Measurements from ENCODE around the gene RNF114.

The RNF114 gene

GRCh38 chr20:49889001-49889934 is 46.9 kb upstream of the RNF114 start:
- Histone ChIP-seq H2BK15ac (replicated peaks; ENCODE audit: low read depth) (no peak overlapping the region), H3K27ac (ENCODE audit: low read depth, low read length) (no peak overlapping the region), H4K8ac (ENCODE audit: low read depth, low read length) (no peak overlapping the region), H2BK5ac (ENCODE audit: low read length) (no peak overlapping the region), H3K56ac (ENCODE audit: low read length) (peak overlapping the region; percentile 73), H3K4me1 (ENCODE audit: control insufficient read depth, low read depth, low read length) (peaks cover 10% of the 10 kb centered on the region), H3K4me2 (ENCODE audit: low read length) (no peak overlapping the region), H3K79me1 (ENCODE audit: low read length) (no peaks in the 10 kb centered on the region), H3K27me3 (ENCODE audit: insufficient read depth, low read length, poor library complexity) (no peaks in the 10 kb centered on the region), H3K4me3 (ENCODE audit: low read length) (no peak overlapping the region), H3K79me2 (ENCODE audit: control insufficient read depth, insufficient read depth, low read length) (no peaks in the 10 kb centered on the region), H3K23ac (ENCODE audit: low read length) (no peak overlapping the region), H2BK120ac (ENCODE audit: low read depth, low read length) (no peak overlapping the region), H3K18ac (ENCODE audit: low read length) (no peak overlapping the region), H4K5ac (ENCODE audit: low read length) (no peak overlapping the region), H3K36me3 (ENCODE audit: control insufficient read depth, insufficient read depth, low read length) (no peaks in the 10 kb centered on the region), H3K4ac (ENCODE audit: low read depth, low read length) (no peak overlapping the region), H2AK5ac (ENCODE audit: low read length) (no peak overlapping the region), H3K9ac (ENCODE audit: low read length) (no peak overlapping the region)
- DNase-seq: no peak
- WGBS (ENCODE audit: extremely low coverage, insufficient coverage, low lambda C conversion rate): no CpG with 5 or more reads among the region's 9 CpGs

DNA sequence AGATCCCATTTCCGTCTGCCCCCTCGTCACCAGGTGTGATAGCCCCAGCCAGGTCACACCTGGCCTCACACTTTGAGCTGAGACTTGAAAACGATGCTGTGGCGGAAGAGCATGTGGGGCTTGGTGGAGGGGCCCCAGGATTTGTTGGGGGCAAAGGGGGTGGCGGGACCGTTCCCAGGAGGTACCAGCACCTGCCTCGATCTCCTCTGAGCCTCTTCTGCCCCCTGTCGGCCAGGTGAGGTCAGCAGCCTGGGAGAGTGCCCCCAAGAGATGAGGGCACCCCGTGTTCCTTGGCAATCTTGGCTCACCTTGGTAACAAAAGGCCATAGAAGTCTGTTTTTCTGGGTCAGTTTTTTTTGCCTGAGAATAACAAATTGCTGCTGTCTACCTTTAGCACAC is 46.3 kb upstream of the RNF114 start:
- Histone ChIP-seq H2AK5ac (ENCODE audit: low read length) (no peak overlapping the region), H3K18ac (ENCODE audit: low read length) (no peak overlapping the region), H2BK5ac (ENCODE audit: low read length) (no peak overlapping the region), H3K79me2 (ENCODE audit: control insufficient read depth, insufficient read depth, low read length) (no peaks in the 10 kb centered on the region), H2BK15ac (replicated peaks; ENCODE audit: low read depth) (no peak overlapping the region), H3K27ac (ENCODE audit: low read depth, low read length) (no peak overlapping the region), H3K27me3 (ENCODE audit: insufficient read depth, low read length, poor library complexity) (no peaks in the 10 kb centered on the region), H4K8ac (ENCODE audit: low read depth, low read length) (no peak overlapping the region), H4K5ac (ENCODE audit: low read length) (no peak overlapping the region), H3K56ac (ENCODE audit: low read length) (no peak overlapping the region), H3K23ac (ENCODE audit: low read length) (no peak overlapping the region), H3K4me2 (ENCODE audit: low read length) (no peak overlapping the region), H3K36me3 (ENCODE audit: control insufficient read depth, insufficient read depth, low read length) (no peaks in the 10 kb centered on the region), H3K79me1 (ENCODE audit: low read length) (no peaks in the 10 kb centered on the region), H3K4ac (ENCODE audit: low read depth, low read length) (no peak overlapping the region), H3K4me1 (ENCODE audit: control insufficient read depth, low read depth, low read length) (peaks cover 10% of the 10 kb centered on the region), H2BK120ac (ENCODE audit: low read depth, low read length) (no peak overlapping the region), H3K4me3 (ENCODE audit: low read length) (no peak overlapping the region), H3K9ac (ENCODE audit: low read length) (no peak overlapping the region)
- no CpG with 5 or more reads among the region's 9 CpGs for WGBS (ENCODE audit: extremely low coverage, insufficient coverage, low lambda C conversion rate)
- no peak for DNase-seq

GRCh38 chr20:49890471-49891361 is 45.5 kb upstream of the RNF114 start:
- Histone ChIP-seq H3K4me3 (ENCODE audit: low read length) (no peak overlapping the region), H2AK5ac (ENCODE audit: low read length) (no peak overlapping the region), H4K5ac (ENCODE audit: low read length) (no peak overlapping the region), H3K27ac (ENCODE audit: low read depth, low read length) (no peak overlapping the region), H4K8ac (ENCODE audit: low read depth, low read length) (no peak overlapping the region), H3K4ac (ENCODE audit: low read depth, low read length) (no peak overlapping the region), H3K56ac (ENCODE audit: low read length) (peak overlapping the region; percentile 37), H3K4me2 (ENCODE audit: low read length) (no peak overlapping the region), H3K36me3 (ENCODE audit: control insufficient read depth, insufficient read depth, low read length) (no peaks in the 10 kb centered on the region), H3K18ac (ENCODE audit: low read length) (no peak overlapping the region), H2BK5ac (ENCODE audit: low read length) (no peak overlapping the region), H3K4me1 (ENCODE audit: control insufficient read depth, low read depth, low read length) (peaks cover 10% of the 10 kb centered on the region), H3K79me2 (ENCODE audit: control insufficient read depth, insufficient read depth, low read length) (no peaks in the 10 kb centered on the region), H3K23ac (ENCODE audit: low read length) (no peak overlapping the region), H3K79me1 (ENCODE audit: low read length) (no peaks in the 10 kb centered on the region), H3K9ac (ENCODE audit: low read length) (no peak overlapping the region), H3K27me3 (ENCODE audit: insufficient read depth, low read length, poor library complexity) (no peaks in the 10 kb centered on the region), H2BK120ac (ENCODE audit: low read depth, low read length) (no peak overlapping the region), H2BK15ac (replicated peaks; ENCODE audit: low read depth) (no peak overlapping the region)
- no CpG with 5 or more reads among the region's 21 CpGs for WGBS (ENCODE audit: extremely low coverage, insufficient coverage, low lambda C conversion rate)
- peak; percentile 82 for DNase-seq

DNA sequence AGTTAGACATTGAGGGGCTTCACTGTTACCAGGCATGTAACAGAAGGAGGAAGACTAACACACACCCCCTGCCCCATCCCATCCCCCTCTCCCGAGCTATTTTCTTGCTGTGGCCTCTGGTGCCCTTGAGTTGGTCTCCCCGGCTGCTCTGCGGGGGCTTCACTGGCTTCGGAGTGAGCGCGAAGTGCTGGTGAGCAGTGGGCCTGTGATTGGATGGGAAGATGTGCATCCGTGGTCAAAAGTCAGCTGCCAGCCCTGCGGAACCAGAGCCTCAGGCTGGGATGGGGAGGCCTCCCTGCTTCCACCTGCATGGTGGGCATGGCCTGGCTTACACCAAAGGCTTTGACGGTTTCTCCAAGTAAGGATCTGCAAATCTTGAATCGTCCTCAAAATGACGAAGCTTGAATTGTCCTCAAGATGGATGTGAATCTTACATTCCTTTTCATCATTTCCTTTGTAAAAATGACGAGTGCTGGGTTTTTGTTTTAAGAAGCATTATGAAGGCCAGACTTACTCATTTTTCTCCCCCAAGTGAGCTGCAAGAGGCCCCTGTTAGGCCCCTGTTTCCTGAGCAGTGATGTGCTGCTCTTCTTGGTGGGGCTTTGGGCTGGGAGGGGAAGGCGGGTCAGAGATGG is 44.6 kb upstream of the RNF114 start:
- no peak overlapping the region for H2BK120ac ChIP-seq (ENCODE audit: low read depth, low read length)
- H3K9ac ChIP-seq (ENCODE audit: low read length): no peak overlapping the region
- no peak overlapping the region for H2AK5ac ChIP-seq (ENCODE audit: low read length)
- H4K8ac ChIP-seq (ENCODE audit: low read depth, low read length): no peak overlapping the region
- peaks cover 10% of the 10 kb centered on the region for H3K4me1 ChIP-seq (ENCODE audit: control insufficient read depth, low read depth, low read length)
- H3K23ac ChIP-seq (ENCODE audit: low read length): no peak overlapping the region
- no peak overlapping the region for H3K56ac ChIP-seq (ENCODE audit: low read length)
- H3K36me3 ChIP-seq (ENCODE audit: control insufficient read depth, insufficient read depth, low read length): no peaks in the 10 kb centered on the region
- no peak overlapping the region for H3K18ac ChIP-seq (ENCODE audit: low read length)
- H3K4me3 ChIP-seq (ENCODE audit: low read length): no peak overlapping the region
- no peaks in the 10 kb centered on the region for H3K79me2 ChIP-seq (ENCODE audit: control insufficient read depth, insufficient read depth, low read length)
- no peak overlapping the region for H2BK15ac ChIP-seq (replicated peaks; ENCODE audit: low read depth)
- no peak overlapping the region for H3K27ac ChIP-seq (ENCODE audit: low read depth, low read length)
- no peak overlapping the region for H4K5ac ChIP-seq (ENCODE audit: low read length)
- no peak overlapping the region for H3K4ac ChIP-seq (ENCODE audit: low read depth, low read length)
- no peaks in the 10 kb centered on the region for H3K79me1 ChIP-seq (ENCODE audit: low read length)
- H2BK5ac ChIP-seq (ENCODE audit: low read length): no peak overlapping the region
- H3K27me3 ChIP-seq (ENCODE audit: insufficient read depth, low read length, poor library complexity): no peaks in the 10 kb centered on the region
- DNase-seq: no peak
- WGBS (ENCODE audit: extremely low coverage, insufficient coverage, low lambda C conversion rate): no CpG with 5 or more reads among the region's 13 CpGs
- no peak overlapping the region for H3K4me2 ChIP-seq (ENCODE audit: low read length)

DNA sequence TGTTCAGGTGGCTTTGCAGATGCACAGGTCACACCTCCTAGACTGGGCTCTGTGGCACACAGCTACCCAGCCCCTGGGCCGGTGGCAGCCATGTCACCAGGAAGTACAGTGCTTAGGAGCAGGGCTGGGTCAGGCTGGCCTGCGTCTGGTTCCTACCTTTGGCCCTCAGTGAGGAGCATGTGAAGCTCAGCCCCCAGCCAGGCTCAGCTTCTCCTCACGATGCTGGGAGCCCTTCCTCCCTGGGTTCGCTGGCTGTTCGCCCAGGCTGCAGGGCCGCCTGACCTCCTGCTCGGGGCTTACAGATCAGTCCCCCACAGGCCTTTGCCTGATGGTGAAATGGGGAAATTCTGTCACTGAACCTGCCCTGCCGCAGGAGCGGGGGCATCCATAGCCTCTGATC is 43.9 kb upstream of the RNF114 start:
- Histone ChIP-seq H4K8ac (ENCODE audit: low read depth, low read length) (no peak overlapping the region), H2BK5ac (ENCODE audit: low read length) (no peak overlapping the region), H2BK120ac (ENCODE audit: low read depth, low read length) (no peak overlapping the region), H3K27me3 (ENCODE audit: insufficient read depth, low read length, poor library complexity) (no peaks in the 10 kb centered on the region), H3K27ac (ENCODE audit: low read depth, low read length) (no peak overlapping the region), H2BK15ac (replicated peaks; ENCODE audit: low read depth) (no peak overlapping the region), H3K4ac (ENCODE audit: low read depth, low read length) (no peak overlapping the region), H4K5ac (ENCODE audit: low read length) (no peak overlapping the region), H3K4me3 (ENCODE audit: low read length) (no peak overlapping the region), H3K4me1 (ENCODE audit: control insufficient read depth, low read depth, low read length) (peaks cover 10% of the 10 kb centered on the region), H3K79me2 (ENCODE audit: control insufficient read depth, insufficient read depth, low read length) (no peaks in the 10 kb centered on the region), H3K79me1 (ENCODE audit: low read length) (no peaks in the 10 kb centered on the region), H3K56ac (ENCODE audit: low read length) (no peak overlapping the region), H2AK5ac (ENCODE audit: low read length) (no peak overlapping the region), H3K4me2 (ENCODE audit: low read length) (no peak overlapping the region), H3K23ac (ENCODE audit: low read length) (no peak overlapping the region), H3K18ac (ENCODE audit: low read length) (no peak overlapping the region), H3K9ac (ENCODE audit: low read length) (no peak overlapping the region), H3K36me3 (ENCODE audit: control insufficient read depth, insufficient read depth, low read length) (no peaks in the 10 kb centered on the region)
- no CpG with 5 or more reads among the region's 9 CpGs for WGBS (ENCODE audit: extremely low coverage, insufficient coverage, low lambda C conversion rate)
- no peak for DNase-seq

All from mesendoderm (in vitro differentiated cells).